Central memory CD4-positive, alpha-beta T cell (primary cell): ENCODE results near the gene TCF20.

ENCODE experiments used
- DNase-seq: peaks from one replicate; pipeline ENCODE4 v3.0.0; 2022

The TCF20 gene

GRCh38 chr22:42281706-42282251 is 11.3 kb upstream of the TCF20 start:
- no peak for DNase-seq

GRCh38 chr22:42281284-42281683 is 10.8 kb upstream of the TCF20 start:
- DNase-seq, result no peak

GRCh38 chr22:42280836-42281235 is 10.4 kb upstream of the TCF20 start:
- DNase-seq, result no peak

- DNase-seq, result no peak
Measured at GRCh38 chr22:42280140-42280539, 9.7 kb upstream of the TCF20 start.

- DNase-seq, result no peak
Measured at GRCh38 chr22:42279425-42280020, 9.1 kb upstream of the TCF20 start.

GRCh38 chr22:42277988-42278776 is 7.7 kb upstream of the TCF20 start:
- DNase-seq, result no peak

- no peak for DNase-seq
Measured at GRCh38 chr22:42277232-42277753, 6.8 kb upstream of the TCF20 start.

- DNase-seq, result no peak
Measured at GRCh38 chr22:42275970-42276369, 5.5 kb upstream of the TCF20 start.

GRCh38 chr22:42275176-42275575 is 4.7 kb upstream of the TCF20 start:
- no peak for DNase-seq

GRCh38 chr22:42273855-42274451 is 3.5 kb upstream of the TCF20 start:
- DNase-seq, result no peak

- DNase-seq, result no peak
Measured at GRCh38 chr22:42272431-42272999, 2.1 kb upstream of the TCF20 start.

- DNase-seq, result no peak
Measured at GRCh38 chr22:42271906-42272305, 1.5 kb upstream of the TCF20 start.

- DNase-seq, result no peak
Measured at GRCh38 chr22:42271191-42271813, 849 bp upstream of the TCF20 start.

GRCh38 chr22:42270176-42270509 is 310 bp downstream of the TCF20 start:
- DNase-seq, result no peak

- DNase-seq, result peak; percentile 69
Measured at GRCh38 chr22:42269432-42270175, 849 bp downstream of the TCF20 start.

GRCh38 chr22:42268852-42269410 is 1.5 kb downstream of the TCF20 start:
- DNase-seq, result no peak

- no peak for DNase-seq
Measured at GRCh38 chr22:42265321-42265720, 5.1 kb downstream of the TCF20 start.

- DNase-seq, result no peak
Measured at GRCh38 chr22:42263944-42264343, 6.5 kb downstream of the TCF20 start.

GRCh38 chr22:42262964-42263363 is 7.5 kb downstream of the TCF20 start:
- peak; percentile 16 for DNase-seq

- DNase-seq, result no peak
Measured at GRCh38 chr22:42261296-42261695, 9.2 kb downstream of the TCF20 start.

- no peak for DNase-seq
Measured at GRCh38 chr22:42258126-42258525, 12.3 kb downstream of the TCF20 start.

- no peak for DNase-seq
Measured at GRCh38 chr22:42257386-42257785, 13.1 kb downstream of the TCF20 start.
